Eye (tissue), 1 donor: ENCODE results near the gene OR8G1.
"Not testable (repeated sequence)": the region's sequence is repeated elsewhere in the genome, so short reads cannot be mapped to it uniquely, and the experiment has no call there.

ENCODE experiments used
- DNase-seq: peaks from one replicate; pipeline ENCODE4 v3.0.0-alpha.2; 2015

Gene OR8G1

DNA sequence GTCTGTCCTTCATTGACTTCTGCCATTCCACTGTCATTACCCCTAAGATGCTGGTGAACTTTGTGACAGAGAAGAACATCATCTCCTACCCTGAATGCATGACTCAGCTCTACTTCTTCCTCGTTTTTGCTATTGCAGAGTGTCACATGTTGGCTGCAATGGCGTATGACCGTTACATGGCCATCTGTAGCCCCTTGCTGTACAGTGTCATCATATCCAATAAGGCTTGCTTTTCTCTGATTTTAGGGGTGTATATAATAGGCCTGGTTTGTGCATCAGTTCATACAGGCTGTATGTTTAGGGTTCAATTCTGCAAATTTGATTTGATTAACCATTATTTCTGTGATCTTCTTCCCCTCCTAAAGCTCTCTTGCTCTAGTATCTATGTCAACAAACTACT lies 9.0 kb downstream of the OR8G1 start:
- not testable (repeated sequence) for DNase-seq

DNA sequence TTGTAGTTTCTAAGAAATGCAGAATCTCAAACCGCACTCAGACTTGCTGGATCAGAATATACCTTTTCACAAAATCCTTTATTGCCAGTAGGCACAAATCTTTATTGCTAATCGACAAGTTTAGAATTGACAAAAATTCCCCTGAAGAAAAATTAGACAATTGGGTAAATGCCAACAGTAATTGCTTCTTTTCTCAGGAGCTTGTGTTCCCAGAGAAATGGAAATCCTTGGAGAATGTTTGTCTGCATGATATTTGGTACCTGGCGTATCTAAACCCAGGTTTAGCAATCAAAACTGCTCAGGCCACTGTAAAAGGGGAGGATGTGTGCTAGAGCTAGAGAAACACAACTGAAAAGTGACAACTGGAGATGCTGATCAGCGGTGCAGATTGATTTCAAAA lies 15.2 kb downstream of the OR8G1 start, which contains the start of gene OR8G5:
Gene OR8G5, plus strand, starts transcription at position 301 of the 400 bp plus-strand sequence. CDS start 8,556 bp downstream, outside the sequence.
- no peak for DNase-seq

DNA sequence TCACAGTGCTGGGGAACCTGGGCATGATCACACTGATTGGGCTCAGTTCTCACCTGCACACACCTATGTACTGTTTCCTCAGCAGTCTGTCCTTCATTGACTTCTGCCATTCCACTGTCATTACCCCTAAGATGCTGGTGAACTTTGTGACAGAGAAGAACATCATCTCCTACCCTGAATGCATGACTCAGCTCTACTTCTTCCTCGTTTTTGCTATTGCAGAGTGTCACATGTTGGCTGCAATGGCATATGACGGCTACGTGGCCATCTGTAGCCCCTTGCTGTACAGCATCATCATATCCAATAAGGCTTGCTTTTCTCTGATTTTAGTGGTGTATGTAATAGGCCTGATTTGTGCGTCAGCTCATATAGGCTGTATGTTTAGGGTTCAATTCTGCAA lies 24.1 kb downstream of the OR8G1 start:
- DNase-seq: not testable (repeated sequence)

DNA sequence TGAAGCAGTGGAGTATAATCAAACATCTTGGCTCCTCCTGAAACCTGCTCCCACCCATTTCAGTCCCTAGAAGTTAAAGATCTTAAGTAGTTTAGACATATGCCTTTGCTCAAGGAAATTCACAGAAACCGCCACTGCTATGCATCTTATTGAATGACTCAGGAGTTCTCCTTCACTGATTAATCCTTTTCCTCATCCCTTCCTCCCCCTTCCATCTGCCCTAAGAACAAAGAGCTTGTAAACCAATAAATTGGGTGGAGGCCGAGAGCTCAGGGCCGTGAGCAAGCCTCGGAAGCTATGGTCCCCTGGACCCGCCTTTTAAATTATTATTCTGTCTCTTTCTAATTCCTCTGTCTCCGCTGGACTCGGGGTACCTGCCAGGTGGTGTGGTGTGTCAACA lies 30.0 kb downstream of the OR8G1 start:
- DNase-seq: not testable (repeated sequence)

DNA sequence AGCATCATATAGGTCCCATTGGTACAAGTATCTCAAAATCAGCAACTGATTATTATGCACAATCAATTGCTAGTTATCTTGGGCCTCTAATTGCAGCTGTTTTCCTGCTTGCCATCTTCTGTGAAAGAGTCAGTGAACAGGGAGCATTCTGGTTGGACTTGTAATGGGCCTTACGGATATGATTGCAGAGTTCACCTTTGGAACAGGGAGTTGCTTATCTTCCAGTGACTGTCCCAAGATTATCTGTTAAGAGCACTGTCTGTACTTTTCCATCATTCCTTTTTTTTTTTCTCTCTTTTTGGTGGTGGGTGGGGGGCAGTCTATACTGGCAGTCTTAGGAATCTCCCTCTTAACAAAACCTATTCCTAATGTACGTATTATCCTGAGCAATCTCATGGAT lies 33.1 kb downstream of the OR8G1 start:
- DNase-seq: no peak

DNA sequence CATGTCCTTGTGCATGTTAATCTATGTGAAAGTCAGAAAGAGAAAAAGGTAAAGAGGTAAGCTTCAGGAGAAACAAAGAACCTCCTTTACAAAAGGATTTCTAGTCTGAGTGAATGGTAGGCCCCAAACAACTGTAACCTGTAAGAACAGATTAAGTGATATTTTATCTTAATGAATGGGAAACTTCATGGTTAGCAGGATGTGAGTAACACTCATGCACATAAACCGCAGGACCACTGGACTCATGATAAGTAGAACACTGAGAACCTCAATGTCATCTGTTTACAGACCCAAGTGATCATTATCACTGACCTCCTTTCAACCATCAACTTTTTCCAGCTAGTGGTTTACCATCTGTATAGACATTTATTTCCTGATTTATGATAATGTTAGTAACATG lies 35.2 kb downstream of the OR8G1 start:
- DNase-seq: no peak

DNA sequence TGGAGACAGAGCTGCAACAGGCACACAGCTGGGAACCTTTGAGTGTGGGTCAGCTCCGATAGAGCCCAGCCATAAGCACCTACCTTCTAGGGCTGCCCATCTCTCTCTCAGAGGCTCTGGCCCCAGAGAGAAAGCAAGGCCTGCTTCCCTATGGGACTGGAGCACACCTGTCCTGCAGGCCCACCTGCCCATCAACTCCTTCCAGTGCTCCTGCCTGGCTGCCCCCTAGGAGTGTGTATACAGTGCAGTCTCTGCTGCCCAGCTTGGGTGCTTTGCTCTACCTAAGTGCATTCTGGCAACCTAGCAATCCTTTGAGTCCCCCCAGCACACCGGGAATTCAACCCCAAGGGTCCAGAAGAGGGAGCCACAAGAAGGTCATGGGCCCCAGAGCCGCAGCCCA lies 36.3 kb downstream of the OR8G1 start:
- DNase-seq: no peak

DNA sequence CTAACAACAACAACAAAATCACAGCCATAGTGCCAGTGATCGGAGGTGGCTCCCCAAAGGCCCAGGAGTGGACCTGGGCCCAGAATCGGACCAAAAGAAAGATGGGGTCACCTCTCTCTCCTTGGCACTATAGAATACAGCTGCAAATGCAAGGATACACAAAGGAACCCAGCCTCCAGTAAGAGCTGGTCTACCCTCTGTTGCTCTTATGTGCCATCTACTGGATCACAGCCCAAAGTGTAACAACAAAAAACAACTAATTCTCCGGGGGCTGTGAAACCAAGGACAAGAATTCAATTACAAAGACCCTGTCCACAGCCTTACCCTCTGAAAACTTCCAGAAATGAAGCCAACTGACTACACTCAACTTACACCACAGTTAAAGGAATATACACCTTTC lies 36.9 kb downstream of the OR8G1 start:
- DNase-seq: no peak

DNA sequence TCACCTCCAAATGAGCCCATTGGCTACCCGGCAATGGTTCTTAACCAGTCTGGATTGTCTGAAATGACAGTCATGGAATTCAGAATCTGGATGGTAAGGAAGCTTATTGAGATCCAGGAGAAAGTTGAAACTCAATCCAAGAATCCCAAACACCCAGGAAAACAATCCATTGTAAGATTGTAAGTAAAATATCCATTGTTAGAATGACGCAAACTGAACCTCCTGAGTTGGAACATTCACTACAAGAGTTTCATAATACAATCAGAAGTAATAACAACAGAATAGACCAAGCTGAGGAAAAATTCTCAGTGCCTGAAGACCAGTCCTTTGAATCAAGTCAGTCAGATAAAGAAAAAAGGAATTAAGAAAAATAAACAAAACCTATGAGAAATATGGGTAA lies 37.4 kb downstream of the OR8G1 start:
- no peak for DNase-seq

DNA sequence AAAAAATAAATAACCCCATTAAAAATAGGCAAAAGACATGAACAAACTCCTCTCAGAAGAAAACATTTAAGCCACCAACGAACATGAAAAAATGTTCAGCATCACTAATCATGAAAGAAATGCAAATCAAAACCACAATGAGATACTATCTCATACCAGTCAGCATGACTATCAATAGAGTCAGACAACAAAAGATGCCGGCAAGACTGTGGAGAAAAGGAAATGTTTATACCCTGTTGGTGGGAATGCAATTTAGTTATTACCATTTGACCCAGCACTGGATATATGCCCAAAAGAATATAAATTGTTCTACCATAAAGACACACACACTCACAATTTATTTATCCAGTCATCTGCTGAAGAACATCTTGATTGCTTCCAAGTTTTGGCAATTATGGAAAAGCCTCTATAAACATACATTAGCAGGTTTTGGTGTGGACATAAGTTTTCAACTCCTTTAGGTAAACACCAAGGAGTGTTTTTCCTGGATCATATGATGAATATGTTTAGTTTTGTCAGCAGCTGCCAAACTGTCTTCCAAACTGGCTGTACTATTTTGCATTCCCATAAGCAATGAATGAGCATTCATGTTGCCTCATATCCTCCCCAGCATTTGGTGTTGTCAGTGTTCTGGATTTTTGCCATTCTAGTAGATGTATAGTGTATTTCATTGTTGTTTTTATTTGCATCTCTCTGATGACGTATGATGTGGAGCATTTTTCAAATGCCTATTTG lies 44.9 kb downstream of the OR8G1 start:
- DNase-seq: no peak

DNA sequence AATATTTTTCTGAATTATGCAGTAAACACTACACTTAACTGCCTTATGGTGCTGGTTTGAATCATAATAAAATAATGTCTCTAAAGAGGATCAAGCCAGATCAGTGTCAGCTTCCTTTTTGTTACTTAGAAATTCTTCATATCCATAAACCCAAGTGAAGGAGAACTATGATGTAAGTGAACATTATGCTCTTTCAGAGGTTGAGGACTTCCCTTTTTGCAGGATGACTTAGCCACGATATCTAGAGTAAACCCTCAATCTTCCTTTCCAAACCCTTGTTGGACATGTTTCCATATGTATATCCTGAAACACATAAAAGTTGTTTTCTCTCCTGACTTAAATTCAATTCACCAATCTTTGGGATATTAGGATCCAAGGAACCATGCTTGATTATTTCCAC lies 53.8 kb downstream of the OR8G1 start:
- no peak for DNase-seq

DNA sequence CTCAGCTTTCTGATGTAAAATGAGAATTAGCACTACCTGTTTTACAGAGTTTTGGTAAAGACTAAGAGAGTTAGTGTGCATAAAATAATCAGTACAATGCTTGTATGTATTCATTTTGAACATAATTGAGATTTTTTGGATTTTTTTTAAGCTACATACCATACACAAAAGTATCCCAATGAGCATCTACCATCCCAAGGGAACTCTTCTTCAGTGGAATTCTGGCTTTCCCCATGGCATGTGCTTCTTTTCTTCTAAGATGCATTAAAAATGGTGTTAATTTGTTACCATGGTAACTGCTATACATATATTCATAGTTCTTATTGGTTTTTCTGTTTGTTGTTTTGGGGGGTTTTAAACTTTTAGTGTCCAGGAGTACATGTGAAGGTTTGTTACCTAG lies 55.1 kb downstream of the OR8G1 start:
- DNase-seq: no peak

DNA sequence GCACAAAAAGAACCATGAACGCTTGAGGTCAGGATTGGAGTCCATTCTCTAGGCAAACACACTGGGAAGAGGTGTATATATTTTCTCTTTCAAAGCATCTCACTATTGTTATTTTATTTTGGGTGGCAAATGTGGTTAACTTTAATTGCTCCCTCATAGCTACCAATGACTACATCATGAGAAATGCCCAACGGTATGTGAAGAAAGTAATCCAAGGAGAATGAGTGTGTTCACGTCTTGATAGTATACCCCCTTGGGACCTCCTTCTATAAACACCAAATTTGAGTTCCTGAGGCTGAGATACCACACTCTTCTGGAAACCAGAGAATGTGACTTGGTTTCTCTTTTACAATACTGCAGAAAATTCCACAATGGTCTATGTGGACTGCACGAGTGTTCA lies 57.0 kb downstream of the OR8G1 start:
- no peak for DNase-seq

DNA sequence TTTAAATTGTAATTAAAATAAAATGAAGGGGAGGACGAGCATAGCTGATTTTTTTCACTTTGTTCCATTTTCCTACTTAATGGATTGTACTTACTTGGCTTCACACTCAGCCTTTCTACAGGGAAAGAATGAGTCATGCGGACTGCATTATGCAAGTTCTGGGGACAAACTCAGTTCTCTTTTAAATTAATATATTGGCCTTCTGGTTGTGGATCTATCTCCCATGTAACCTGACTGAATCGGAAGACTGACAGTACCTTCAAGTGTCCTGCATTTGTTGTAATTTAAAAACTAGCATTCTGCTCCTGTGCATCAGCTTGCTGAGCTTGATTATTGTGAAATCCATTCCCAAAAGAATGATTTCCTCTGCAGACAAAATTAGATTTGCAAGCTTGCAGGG lies 60.7 kb downstream of the OR8G1 start:
- DNase-seq: peak; percentile 1

DNA sequence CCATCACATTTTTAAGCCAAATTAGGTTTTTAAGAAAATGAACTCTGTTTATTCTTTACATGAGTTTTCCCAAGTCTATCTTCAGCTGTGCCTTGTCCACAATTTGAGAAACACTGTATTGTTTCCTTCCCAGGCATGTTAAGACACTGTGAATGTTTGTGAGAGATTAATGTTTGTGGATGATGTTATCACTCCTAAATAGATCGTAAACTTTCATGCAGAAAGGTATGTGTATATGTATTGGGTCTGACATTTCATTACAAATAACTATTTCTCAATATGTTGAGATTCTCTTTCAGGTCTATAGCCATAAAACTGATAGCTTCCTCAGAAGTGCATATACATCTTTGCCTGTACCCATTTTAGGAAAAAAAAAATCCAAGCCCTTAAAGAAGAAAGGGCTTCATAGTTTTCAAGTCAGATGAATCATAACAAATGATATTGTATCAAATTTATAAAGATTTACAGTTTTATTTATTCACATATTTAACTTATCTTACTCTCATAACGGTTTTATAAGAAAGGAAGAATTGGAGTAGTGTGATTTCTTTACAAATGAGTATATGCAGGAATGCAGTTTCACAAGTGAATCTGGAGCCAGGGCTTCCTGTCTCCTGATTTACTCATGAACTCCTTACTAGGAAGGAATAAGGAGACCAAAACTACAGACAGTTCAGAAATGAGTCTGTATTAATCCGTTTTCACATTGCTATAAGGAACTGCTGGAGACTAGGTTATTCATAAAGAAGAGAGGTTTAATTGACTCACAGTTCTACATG lies 61.6 kb downstream of the OR8G1 start:
- DNase-seq: no peak
